ENCODE data around the gene CRACR2A.

The CRACR2A gene

GRCh38 chr12:3752096-3752709 is 706 bp downstream of the CRACR2A start:
- DNase-seq (ENCODE audit: low spot score) = peak; percentile 68

- no peak for DNase-seq (ENCODE audit: low spot score)
Observed at GRCh38 chr12:3751151-3752095, 1.5 kb downstream of the CRACR2A start.

DNA sequence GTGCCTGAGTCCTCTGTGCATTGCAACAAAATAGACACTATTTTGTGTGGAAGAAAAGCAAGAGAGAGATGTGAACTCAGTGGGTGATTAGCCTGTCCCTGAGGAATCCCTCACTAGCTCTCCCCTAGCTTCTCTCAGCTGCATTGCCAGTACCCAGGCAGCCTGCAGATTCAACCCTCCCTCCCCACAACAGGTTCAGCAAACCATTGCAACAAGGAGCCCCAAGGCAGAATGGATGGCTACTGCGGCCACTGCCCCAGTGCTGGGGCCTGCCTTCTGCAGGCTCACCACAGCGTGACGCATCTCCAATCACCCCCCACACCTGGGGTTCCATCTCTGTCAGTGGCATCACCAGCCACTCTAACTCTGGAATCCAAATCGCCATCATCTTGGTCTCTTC is 2.3 kb downstream of the CRACR2A start:
- no peak for DNase-seq (ENCODE audit: low spot score)

DNA sequence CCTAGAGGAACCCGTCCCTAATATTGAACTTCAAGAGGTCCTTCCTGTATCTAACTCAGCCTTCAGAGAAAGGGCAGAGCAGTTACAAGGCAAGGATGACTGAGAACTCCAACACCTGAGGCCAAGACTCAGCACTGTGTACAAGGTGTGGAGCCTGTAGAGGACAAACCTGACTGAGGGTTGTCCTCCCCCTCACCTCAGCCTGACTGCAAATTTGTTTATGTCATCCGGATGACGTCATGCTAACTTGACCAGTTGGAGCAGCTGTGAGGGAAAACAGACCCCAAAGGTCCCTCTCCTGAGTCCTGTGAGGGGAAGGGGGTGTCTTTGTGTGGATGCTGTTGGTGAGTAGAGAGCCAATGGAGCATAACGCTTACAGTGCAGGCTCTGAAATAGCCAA is 4.3 kb downstream of the CRACR2A start:
- no peak for DNase-seq (ENCODE audit: low spot score)

DNA sequence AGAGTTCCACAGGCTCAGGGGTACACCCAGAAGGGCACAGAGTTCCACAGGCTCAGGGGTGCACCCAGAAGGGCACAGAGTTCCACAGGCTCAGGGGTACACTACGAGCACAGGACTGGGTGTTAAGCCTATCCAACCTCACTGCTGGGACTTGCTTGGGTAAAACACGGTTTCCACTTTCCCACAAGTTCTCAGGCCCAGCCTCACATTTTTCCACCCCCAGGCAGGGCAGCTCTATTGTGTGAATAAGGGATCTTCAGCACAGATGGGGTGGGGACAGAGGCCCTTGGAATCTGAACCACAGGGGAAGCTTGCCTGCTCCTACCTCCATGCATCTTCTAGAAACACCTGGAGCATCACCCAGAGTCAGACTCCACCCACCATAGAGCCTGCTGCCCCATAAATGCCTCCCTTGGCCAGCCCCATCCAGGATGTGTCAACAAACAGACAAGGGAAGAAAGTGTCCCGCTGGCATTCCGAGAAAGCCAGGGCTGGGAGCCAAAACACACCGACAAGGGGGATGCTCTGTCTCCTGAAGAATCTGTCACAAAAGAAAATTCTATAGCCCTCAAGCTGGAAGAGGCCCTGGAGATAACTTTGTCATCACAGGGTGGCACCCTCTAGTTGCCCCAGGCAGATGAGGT is 4.8 kb downstream of the CRACR2A start:
- no peak for DNase-seq (ENCODE audit: low spot score)

- no peak for DNase-seq (ENCODE audit: low spot score)
Observed at GRCh38 chr12:3747543-3747942, 5.4 kb downstream of the CRACR2A start.

DNA sequence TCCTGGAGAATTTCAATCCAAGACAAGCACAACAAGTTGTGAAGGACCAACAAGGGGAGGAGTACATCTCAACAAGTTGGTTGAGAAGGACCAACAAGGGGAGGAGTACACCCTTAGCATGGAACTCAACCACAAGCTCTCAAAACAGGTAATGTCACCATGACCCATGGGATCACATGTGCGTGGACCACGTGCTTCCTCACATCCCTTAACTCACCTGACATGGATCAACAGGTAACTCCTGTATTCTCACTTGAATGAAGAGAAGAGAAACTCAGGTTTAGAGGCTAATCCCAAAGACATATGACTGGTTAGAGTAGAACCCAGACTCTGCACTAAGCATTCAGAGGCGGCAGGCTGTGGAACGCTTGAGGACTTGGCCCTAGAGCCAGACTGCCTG is 6.2 kb downstream of the CRACR2A start:
- DNase-seq (ENCODE audit: low spot score) = no peak

DNA sequence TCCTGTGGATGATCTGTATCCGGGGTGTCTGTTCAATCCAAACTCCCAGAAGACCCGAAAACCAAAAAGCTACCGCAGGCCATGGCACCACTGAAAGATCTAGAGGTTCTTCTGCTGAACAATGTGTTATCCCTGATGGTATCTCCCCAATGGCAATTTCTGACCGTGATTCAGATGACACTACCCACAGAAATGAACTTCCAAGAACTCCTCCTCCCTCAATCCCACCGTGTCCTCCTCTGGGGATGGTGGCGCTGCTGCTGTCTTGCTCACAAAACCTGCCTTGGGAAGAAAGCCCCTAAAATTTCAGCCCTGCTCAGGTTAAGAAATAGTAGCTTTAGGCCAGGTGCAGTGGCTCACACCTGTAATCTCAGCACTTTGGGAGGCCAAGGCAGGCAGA is 7.8 kb downstream of the CRACR2A start:
- no peak for DNase-seq (ENCODE audit: low spot score)

DNA sequence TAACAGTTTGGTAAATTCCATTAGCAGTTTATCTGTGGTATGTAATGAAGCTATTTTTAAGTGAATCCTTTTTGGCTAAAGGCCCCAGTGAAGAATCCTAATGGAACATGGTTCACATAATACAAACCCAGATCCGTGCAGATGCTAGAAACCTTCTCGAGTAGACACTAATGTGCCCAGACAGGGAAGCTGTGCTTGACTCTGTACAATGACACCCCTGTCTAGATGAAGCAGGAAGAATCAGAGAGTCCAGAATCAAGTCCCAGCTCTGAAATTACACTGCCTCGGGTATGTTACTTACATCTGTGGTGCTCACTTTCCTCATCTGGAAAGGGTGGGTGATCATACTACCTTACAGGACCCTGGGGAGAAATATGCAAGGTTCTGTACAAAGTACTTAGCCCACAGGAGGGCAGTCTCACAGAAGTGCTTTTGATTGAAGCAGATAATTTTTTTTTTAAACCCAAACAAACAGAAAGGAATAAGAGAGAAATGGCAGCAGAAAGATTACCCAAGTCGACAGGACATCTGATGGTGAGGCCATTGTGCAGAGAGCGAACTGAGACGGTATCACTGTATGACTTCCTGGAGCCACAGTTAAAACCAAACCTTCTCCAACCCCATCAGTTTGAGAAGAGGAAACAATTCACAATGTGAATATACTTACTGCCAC is 8.5 kb downstream of the CRACR2A start:
- no peak for DNase-seq (ENCODE audit: low spot score)

GRCh38 chr12:3743803-3744202 is 9.1 kb downstream of the CRACR2A start:
- DNase-seq (ENCODE audit: low spot score) = peak; percentile 31

DNA sequence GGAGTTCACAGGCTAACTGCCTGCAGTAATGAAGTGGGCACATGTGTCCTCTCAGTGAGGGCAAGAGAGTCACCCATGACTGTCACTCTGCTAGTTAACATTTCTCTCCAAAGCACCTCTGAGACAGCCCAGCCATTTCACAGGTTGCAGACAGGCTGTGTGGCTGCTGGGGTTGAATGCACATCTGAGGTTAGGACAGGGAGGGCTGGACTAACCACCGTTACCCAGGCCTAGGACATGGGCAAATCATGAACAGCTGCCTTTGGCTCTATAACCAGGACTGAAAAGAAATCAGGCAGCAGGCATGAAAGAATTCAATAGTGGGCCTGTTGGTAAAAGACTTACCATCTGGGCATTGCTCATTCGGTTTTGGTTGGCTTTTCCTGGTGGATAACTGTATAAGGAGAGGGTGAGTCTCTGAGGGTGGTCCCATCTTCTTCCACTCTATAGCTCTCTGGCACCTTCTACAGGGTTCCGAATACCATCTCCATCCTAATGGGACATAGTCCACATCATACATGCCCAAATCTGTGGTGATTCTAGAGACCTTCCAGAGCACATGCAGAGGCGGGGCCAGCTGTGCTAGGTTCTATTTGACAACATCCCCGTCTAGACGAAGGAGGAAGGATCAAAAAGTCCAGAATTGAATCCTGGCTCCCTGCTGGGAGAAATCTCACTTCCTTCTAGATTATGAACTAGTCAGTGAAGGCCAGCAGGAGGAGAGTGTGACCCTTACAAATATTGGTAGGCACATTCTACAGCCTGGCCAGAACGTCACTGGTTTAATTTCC is 10.8 kb downstream of the CRACR2A start:
- no peak for DNase-seq (ENCODE audit: low spot score)

DNA sequence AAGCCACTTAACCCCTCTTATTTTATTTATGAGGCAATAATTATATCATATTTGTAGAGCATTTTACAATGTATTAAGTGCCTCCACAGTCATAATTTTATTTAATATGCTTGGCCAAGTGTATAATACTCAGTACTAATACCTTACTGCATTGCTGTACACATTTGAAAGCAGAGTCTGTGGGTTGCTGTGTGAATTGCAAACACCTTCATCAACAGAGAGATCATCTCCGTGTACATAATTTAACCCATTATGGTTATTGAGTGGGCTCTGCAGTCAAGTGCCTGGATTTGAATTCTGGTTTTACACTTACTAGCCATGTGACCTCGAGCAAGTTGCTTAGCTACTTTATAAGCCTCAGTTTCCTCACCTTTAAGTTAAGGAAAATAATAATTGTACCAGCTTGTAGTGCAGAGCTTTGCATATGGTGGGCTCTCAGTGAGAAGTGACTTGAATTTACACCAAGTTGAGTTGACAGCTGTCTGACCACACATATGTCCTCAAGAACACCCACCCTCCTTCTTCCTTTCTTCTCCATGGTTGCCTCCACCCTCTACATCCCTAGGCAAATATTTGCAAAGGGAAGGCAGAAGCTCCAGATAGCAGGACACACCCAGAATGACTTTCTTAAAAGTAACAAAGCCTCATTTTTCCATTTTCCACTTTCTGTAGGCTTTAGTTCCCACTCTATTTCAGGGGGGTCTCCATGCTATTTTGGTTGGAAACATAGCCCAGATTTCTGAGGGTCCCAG is 12.3 kb downstream of the CRACR2A start:
- no peak for DNase-seq (ENCODE audit: low spot score)

- no peak for DNase-seq (ENCODE audit: low spot score)
Observed at GRCh38 chr12:3735432-3735831, 17.5 kb downstream of the CRACR2A start.

- DNase-seq (ENCODE audit: low spot score) = no peak
Observed at GRCh38 chr12:3732901-3733300, 20.0 kb downstream of the CRACR2A start.

- no peak for DNase-seq (ENCODE audit: low spot score)
Observed at GRCh38 chr12:3730111-3730510, 22.8 kb downstream of the CRACR2A start.

DNA sequence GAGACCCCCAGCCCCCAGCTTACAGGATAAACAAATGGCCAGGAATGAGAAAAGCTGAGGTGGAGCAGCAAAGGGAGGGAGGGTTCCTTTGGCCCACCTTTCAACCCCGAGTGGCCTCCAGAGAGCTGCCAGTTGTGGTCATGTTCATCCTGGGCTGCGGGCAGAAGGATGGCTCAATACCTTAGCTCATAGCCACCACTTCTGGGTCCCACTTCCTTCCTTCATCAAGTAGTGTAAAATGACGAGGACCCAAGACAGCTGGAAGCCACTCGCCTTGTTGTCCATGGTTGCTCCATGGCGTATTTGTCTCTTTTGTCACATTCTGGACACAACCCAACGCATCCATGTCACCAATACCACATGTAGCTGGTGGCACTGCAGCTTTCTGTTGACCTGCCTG is 24.2 kb downstream of the CRACR2A start:
- DNase-seq (ENCODE audit: low spot score) = no peak

DNA sequence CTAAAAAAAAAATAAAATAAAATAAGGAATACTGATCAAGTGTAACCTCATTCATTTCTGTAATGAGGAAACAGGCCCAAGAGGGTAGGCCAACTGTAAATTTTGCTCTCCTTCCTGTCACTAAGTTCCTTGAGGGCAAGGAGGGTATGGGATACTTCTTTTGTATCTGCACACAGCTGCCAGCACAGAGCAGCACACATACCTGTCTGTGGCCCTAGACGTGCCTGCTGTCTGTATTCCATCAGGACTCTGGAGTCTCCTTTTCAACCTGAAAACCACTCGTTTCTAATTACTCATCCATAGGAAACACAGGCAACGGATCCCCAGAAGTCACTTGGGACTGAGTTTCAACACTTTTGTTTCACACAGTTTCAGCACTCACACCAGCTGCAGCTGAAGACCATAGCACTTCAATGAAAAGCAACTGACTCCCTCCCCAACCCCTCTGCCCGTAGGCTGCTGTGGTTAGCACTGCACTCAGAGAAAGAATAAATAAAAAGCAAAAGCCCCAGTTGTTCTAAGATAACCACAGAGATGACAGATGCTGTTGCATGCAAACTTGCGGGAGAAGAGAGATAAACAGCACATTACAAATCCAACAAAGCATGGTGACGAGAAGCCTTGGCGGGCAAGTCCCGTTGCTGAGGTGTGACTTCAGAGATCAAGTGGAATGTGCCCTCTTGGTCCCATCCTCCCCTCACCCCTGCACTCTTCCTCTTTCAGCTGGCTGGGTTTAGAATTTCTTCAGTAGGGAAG is 24.9 kb downstream of the CRACR2A start:
- no peak for DNase-seq (ENCODE audit: low spot score)

DNA sequence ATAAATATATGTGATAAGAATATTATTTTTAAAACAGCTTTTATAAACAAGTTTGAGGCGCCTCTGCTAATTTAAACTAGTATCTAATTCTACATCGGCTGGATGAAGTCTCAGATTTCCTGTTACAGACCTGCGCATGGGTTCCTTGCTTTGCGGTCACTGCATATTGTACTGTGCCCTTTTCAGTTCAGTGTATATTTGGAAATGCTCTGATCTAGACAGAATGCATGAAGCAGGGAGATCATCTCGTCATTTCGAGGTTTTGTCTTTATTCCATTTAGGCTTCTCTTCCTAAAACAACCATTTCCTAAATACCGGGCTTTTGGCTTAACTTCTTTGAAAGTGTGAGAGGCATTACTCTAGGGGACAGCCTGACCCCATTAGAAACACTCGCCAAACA is 25.6 kb downstream of the CRACR2A start:
- DNase-seq (ENCODE audit: low spot score) = no peak

DNA sequence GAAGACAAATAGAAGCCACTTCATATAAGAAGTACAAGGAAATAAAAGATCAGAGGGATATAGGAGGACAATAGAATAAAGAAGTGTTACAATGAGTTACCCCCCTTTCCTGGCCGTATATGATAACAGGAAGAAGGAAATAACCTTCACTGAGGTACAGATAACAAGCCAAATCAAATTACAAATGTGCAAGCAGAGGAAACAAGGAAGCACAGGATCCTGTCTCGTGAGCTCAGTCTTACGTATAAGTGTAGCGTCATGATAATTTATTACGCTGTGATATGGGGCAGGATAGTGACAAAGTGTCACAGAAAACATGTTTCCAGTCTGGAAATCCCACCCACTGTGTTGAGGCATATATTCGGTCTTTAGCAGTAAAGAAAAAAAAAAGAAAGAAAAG is 26.5 kb downstream of the CRACR2A start:
- no peak for DNase-seq (ENCODE audit: low spot score)
